ENCODE data around the gene HLA-DQA1.
A peak's percentile ranks its signal among the peaks of the same experiment; 100 is the strongest.
"Not testable (repeated sequence)": the region's sequence is repeated elsewhere in the genome, so short reads cannot be mapped to it uniquely, and the experiment has no call there.

HLA-DQA1 gene

DNA sequence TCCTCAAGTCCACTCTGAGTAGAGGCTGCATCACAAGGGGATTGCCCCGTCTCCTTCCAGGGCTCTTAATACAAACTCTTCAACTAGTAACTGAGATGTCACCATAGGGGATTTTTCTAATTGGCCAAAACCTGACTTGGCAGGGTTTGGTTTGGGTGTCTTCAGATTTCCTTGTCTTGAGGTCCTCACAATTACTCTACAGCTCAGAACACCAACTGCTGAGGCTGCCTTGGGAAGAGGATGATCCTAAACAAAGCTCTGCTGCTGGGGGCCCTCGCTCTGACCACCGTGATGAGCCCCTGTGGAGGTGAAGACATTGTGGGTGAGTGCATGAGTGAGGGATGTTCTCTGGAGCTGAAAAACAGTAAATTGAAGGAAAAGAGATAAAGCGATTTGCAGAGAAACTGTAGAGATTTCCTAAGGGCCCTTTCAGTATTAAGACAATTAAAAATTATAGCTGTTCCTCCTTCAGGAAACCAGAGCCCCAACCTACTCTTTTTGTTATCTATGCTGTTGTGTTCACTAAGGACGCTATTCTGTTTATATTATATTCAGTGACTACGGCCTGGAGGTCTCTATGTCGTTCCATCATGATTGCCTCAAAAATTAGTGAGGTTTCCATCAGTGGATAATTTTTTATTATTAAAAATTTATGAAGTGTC is at the start of gene HLA-DQA1:
HLA-DQA1 (plus strand) TSS at position 188 of the 662 bp plus-strand sequence; CDS start at position 241, 53 bp downstream.
- no peak for DNase-seq

DNA sequence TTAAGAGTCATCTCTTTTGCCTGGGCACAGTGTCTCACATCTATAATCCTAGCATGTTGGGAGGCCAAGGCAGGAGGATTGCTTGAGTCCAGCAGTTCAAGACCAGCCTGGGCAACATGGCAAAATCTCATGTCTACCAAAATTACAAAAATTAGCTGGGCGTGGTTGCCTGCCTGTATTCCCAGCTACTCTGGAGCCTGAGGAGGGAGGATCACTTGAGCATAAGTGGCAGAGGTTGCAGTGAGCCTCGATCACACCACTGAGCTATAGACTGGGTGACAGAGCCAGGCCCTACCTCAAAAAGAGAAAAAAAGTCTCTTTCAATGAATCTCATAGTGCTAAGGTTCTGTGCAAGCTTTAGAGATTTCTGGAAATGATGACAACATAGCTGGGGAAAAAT is 49.0 kb upstream of the HLA-DQA1 start:
- no peak for DNase-seq

DNA sequence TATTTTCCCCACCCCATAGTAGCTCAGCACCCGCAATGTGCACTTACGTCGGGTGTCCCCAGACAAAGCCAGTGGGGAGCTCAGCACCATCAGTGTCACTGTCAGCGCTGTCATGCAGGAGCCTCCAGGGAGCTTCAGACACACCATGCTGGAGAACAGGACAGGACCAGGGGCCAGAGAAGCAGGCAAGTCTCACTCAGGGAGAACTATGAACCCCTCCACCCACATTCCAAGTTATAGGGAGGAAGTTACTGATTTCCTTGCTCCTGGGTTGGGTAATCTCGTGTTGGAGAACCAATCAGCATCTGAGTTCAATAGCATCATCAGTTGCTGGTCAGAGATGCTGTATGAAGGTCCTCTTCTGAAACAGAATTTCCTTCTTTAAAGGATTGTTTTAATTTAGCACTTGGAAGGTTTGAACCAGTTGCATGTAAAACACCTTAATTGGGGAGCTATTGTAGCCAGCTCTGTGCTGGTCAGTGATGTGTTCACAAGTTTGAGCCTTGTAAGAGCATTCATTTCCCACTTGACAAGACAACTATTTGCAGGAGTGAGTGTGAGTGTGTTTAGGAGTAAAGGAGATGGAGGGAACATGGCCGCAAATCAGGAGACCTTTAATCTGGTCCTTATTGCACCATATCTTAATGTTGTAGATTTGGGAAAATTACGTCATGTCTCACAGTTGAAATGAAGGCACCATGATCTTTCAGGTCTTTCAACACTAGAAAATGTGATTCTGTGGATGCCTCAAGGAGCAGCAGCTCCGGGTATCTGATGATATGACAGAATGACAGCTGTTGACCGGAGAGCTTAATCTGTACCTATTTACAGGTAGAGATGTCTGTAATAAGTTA is 47.4 kb upstream of the HLA-DQA1 start, which contains the start of gene HLA-DRB1:
HLA-DRB1 (minus strand) TSS at position 253 of the 854 bp plus-strand sequence; CDS start at position 147, 106 bp downstream.
- no peak for DNase-seq

DNA sequence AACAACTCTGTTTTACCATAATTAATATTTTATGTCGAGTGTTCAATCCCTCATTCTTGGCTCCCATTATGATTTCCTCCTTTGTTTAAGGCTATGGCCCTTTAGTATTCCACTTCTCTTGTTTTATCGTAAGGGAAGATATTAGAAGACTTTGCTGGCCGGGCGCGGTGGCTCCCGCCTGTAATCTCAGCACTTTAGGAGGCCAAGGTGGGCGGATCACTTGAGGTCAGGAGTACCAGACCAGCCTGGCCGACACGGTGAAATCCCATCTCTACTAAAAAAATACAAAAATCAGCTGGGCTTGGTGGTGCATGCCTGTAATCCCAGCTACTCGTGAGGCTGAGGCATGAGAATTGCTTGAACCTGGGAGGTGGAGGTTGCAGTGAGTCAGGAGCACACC is 46.5 kb upstream of the HLA-DQA1 start:
- not testable (repeated sequence) for DNase-seq

DNA sequence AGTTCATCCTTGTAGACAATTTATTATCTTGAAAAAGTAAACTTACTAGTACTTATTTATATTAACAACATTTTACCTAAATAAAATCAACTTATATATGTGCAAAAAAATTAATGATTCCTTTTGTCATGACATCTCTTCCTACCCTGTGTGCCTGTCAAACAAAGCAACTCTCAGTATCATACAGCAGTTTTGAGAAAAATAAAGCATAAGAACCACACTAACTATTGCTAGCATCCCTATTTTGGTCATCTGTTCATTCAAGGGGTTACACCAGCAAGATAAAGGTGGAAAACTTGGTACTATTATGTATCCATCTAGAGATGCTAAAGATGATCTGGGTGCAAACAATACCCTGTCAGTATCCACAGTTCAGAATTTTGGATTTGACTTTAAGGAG is 40.2 kb upstream of the HLA-DQA1 start:
- DNase-seq, result no peak

DNA sequence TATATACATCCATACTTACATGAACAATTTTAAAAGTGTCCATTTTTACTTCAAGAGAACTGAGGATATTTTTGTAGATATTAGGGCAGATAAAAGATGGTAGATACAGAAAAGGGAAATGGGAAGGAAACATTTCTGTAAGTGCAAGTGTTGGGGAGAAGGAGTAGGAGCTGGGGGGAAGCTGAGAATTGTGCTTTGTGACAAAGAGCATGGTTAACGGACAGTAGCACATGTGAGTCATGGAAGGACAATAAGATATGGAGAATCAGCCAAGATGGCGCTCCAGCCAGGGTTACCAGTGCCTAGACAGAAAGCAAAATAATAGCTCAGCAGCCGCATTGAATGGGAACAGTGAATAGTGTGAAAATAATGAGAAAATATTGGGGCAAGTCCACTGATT is 34.8 kb upstream of the HLA-DQA1 start:
- DNase-seq, result no peak

DNA sequence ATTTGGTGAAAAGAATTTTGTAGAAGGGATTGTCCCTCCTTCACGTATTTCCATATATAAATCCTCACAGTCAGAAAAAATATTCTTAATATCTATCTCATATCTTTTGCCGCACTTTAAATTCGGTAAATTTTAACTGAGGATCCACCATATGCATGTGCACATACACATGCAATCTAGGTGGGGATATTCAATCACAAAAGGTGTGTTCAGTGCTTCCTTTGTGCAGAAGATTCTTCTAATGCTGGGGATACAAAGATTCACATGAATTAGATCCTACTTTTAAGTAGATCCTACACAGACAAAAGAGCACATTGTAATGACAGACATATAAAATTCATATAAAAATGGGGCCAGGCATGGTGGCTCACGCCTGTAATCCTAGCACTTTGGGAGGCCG is 34.0 kb upstream of the HLA-DQA1 start:
- no peak for DNase-seq

DNA sequence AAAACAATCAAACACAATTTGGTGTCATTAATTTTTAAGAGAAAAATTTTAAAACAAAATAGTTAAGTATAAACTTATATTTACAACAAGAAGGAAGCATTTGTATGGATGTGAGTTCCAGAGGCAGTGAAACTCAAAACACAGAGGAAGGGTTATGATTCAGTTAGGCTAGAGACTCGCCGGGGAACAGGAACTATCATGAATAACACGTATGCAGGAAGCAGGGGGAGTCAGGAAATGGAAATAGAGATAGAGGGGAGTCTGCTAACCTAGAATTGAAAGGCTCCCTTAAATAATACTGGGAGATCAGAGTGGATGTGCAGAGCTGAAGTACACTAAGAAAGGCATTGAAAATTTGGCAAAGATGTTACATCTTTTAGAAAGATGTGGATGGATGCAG is 33.3 kb upstream of the HLA-DQA1 start:
- DNase-seq, result no peak

DNA sequence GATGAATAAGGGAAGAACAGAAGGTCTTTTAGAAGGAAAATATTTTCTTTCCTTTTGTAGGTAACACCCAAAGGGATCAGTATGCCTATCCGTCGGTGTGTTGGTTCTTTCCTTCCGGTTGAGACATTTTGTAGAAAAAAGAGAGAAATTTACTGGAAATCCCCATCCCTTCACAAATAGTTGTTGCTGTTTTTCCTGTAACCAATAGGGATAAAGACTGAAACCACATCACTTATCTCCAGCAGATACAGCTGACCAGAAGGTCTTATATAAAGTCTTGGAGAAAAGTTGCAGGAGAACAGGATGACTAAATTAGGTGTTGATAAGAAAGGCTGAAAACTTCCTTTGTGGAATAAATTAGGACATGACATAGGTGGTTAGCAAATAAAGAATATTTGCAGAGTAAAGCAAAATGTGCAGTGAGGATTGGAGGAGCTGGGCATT is 32.8 kb upstream of the HLA-DQA1 start:
- no peak for DNase-seq

DNA sequence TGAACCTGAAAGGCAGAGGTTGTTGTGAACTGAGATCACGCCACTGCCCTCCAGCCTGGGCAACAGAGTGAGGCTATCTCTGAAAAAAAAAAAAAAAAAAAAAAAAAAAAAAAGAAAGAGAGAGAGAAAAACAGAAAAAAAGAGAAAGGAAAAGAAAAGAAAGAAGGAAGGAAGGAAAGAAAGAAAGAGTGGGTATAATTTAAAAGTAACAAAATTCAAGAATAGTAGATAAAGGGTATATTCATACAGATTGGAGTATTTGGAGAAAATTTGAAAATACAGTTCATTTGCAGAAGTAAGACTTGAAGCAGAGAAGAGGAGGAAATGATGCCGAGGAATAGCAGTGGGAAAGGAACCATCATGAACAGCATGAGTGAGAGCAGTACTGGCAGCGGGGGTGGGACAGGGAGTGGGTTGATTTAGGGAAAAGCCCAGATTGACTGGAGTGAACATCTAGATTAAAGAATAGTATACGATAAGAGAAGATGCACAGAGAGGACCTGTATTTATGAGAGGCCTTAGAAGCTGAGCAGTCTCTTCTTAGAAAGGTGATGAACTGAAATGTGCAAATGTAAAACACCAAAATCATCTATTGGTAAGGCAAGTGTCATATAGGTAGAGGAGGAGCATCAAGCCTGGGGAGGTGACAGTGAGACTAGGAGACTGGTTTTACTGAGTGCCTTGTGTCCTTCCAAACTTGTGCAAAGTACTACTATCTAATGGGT is 29.8 kb upstream of the HLA-DQA1 start:
- DNase-seq, result no peak

DNA sequence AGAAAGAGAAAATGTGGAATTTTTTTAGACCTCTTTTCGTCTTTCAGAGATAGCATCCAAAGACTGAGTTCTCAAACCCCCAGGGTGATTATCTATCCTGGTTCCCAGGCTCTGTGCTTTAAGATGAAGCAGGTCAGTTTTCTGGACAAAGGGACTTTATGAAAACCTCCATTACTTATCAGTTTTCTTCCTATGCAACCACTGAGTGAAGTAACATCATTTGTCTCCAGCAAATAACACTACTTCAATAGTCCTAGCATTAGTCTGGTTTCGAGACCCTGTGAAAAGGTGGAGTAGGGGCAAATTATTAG is 29.3 kb upstream of the HLA-DQA1 start:
- no peak for DNase-seq

DNA sequence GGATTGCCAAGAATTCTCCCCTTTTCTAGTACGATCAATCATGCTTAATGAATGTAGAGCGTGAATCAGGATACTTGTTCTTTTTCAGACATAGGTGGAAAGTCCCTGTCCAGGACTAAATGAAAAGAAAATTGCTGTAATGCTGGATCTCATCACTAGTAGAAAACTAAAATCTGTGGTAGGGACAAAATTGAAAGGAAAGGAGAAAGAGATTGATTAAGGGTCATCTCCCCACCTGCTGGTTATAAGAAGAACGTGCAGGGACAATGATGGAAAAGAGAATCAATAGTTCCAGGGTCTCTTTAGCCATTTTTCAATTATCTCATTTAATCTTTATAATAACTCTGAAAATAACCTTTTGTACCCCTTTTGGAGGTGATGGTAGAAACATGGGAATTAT is 28.8 kb upstream of the HLA-DQA1 start:
- no peak for DNase-seq

DNA sequence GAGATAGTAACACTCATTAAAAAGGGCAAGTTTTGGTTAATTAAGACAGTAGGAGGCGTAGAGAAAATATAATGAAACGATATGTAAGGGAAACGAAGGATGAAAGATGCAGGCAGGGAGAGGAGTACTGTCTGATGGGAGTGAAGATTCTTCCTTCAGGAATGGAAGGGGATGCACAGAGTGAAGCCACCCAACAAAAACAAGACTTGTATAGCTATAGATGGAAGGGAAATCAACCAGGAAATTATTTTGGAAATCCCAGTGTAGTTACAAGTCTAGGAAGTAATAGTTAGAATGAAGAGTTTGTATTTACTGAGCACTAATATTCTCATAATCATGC is 27.8 kb upstream of the HLA-DQA1 start:
- no peak for DNase-seq

DNA sequence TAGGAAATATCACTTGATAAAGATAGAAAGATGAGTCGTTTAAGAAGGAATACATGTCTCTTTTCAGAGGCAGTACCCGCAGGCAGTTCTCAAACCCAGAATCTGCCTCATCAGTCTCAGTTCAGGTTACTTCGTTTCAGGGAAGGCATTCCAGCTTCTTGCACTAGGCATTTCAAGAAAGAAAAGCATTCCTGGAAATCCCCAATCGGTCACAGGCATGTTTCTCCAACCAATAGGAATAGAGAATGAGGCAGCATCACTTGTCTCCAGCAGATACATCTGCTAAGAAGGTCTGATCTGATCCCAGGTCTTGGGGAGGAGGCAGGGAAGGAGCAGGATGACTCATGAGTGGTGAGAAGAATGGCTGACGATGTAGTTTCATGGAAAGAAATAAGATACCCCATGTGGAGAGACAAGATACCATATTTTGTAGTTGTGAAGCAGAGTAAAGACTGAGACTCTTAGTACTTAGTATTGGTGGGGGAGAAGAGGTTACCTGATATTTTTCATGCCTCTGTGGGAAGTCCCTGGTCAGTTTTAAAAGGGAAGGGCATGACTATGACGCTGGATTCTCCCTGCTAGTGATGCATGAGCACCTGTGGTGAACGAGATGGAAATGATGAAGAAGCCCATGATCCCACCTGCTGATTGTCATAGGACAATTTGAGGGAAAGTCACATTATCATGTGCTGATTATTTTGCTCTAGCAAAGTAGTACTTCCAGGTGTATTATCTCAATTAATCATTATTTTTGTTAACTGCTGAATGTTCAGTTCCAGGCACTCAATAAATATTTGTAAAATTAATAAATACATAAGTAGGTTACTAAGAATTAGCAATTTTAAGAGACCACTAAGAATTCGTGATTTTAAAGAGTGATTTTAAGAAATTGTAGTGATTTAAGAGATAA is 27.2 kb upstream of the HLA-DQA1 start:
- DNase-seq, result peak; percentile 5

DNA sequence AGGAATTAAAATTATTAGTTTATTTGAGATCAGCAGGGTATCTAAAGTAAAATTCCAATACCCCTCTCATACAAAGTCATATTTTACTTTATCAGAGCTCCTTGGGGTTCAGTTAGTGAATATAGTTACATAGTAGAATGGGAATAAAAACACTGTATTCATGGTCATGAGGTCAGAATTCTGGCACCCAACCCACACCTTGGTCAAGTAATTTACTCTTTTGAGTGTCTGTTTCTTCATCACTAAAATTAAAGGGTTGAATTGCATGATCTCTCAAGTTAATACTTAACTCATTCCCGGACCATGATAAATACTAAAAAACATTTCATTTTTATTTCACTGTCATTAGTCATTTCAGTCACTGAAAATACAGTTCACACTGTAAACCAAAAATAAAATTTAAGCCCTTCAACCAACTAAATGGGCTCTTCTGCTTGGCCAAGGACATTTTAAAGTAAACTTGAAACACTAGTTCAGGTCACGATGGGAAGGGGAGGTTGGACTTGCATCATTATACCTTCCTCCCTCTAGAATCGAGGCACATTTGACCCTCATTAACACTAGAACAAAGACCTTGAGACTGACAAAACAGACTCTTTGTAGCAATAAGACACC is 26.4 kb upstream of the HLA-DQA1 start:
- no peak for DNase-seq

DNA sequence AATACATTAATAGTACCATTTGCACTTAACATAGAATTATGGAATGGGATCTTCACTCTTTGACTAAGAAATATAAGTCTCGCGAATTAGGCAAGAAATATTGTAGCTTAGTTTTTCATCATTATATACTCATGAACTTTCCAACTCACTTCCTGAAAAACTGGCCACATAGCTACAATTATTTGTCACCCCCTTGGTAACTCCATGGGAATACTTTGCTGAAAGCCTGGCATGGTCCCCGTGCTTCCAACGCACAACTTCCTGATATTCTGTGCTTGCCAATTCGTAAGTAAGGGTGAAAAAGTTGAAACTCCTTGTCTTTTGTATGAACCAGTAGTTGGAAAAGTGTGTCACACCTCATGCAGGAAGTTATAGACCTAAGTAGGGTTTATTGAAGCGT is 23.7 kb upstream of the HLA-DQA1 start:
- DNase-seq, result no peak

DNA sequence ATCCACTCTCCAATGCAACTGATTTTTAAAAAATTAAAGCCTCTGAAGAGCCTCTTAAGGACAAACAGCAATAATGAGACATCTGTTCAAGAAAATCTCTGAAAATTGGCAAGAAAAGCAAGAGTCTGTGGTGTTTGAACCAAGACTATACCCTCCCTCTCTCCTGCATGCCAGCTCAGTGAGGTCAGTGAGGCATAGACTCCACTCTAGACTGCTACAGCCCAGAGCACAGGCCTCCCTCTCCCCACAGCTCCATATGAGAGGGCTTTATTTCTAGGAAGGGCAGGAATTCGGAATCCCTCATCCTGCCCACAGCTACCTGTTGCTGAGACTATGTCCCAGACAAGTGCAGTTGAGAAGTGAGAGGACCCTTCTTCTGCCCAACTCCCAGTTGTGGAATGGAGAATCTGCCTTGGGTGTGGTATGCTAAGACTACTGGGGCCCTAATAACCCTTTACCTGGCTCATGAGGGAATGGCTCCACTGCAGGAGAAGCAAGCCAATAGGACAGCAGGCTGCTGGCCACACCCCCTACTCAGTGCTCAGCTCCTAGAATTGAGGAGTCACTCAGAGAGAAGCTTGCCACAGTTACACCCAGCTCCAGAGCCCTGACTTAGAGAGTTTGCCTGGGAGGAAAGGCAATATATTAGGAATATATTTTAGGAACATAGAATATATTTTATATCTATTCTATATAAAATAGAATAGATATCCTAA is 22.7 kb upstream of the HLA-DQA1 start:
- DNase-seq, result no peak

DNA sequence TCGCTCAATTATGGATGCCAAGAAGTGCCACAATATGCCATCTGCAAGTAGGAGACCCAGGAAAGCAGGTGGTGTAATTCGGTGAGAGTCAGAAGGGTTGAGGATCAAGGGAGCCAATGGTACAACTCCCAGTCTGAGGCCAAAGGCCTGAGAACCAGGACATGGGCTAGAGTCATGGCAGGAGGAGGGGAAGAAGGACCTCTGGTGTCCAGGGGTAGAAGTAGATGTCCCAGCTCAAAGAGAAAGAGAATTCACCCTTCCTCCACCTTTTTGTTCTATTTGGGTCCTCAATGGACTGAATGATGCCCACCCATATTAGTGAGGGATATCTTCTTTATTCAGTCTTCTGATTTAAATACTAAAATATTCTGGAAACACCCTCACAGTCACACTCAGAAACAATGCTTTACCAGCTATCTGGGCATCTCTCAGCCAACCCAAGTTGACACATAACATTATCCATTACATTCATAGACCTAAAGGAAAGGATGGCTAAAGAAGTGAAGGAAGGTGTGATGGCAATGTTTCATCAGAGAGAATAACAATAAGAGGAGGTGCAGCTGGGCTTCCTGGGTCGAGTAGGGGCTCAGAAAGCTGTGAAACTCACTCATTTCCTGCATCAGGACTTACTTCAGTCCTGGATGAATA is 21.2 kb upstream of the HLA-DQA1 start:
- DNase-seq, result no peak

DNA sequence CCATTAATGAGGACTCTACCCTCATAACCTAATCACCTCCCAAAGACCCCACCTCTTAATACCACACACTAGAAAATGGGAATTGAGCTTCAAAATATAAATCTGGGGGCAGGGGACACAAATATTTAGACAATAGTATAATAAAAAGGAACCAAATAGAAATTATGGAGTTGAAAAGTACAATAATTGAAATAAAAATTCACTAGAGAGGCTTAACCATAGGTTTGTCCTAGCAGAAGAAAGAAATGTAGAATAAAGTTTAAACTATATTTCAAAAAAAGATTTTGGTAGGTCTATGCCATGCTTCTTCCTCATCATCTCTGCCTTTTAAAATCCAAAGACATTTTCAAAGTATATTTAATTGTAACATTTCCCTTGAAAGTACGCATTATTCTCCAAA is 19.5 kb upstream of the HLA-DQA1 start:
- no peak for DNase-seq

DNA sequence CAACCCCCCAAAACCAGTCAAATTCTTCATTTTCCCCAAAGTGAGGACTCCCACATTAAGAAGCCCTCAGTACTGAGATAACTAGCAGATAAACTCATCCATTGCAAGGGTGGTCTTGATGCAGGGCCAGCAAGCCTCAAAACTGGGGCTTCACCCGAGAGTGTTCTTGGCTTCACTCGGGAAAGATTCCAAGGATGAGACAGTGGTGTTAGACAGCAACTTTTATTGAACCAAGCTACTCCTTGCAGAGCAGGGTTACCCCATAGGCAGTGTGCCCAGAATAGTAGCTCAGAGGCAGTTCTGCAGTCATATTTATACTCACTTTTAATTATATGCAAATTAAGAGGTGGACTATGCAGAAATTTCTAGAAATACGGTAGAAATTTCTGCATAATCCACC is 15.8 kb upstream of the HLA-DQA1 start:
- DNase-seq, result no peak
